ENCODE measurements around the gene WSCD1. TPM values are rescaled to one million over a fixed set of nuclear protein-coding genes. Genes with fewer than 3 reads are reported as not detected.

Gene WSCD1
- total and polyA plus RNA-seq, 2 donors (not counting 3 experiments of a cell fraction or from before 2014, with no cell fraction given): 21.5 to 49.4 TPM

DNA sequence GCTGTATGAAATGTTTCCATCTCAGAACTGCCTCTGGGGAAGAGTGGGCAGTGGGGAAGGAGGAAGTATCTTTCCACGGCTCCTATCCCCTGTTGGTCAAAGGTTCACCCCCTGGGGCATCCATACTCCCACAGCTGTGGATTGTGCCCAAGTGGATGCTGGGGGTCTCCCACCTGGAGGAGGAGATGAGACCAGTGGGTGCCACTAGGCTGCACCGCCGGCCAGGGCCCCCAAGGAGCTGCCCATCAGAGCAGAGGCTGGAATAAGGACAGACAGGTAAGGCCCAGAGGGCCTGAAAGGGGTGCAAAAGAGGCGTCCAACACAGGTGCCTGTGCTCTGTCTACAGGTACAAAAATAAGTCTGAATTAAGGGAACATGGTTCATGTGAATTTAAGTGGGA, 87.5 kb downstream of the WSCD1 start:
- H3K27ac ChIP-seq (ENCODE audit: insufficient read depth, low read depth, low read length): no peak overlapping the region
- DNase-seq (ENCODE audit: low read depth, low spot score): no peak
- TF ChIP-seq EZH2 (IDR thresholded peaks at IDR 0.05; ENCODE audit: borderline replicate concordance, low read depth, low read length, severe bottlenecking) (no peak), FOS (IDR thresholded peaks at IDR 0.05; ENCODE audit: borderline replicate concordance, insufficient read depth, low read length) (no peak), POLR2AphosphoS5 (IDR thresholded peaks at IDR 0.05; ENCODE audit: insufficient read depth, low read depth, low read length) (no peak), POLR2A (IDR thresholded peaks at IDR 0.05; ENCODE audit: low read depth, low read length) (no peak), GATA2 (IDR thresholded peaks at IDR 0.05; ENCODE audit: insufficient read depth, insufficient read length, low read depth, low read length) (no peak), MYC (IDR thresholded peaks at IDR 0.05; ENCODE audit: low read depth, low read length) (no peak), JUN (IDR thresholded peaks at IDR 0.05; ENCODE audit: borderline replicate concordance, insufficient read depth, insufficient read length, low read depth) (no peak)
- TF ChIP-seq, protein P1, sequence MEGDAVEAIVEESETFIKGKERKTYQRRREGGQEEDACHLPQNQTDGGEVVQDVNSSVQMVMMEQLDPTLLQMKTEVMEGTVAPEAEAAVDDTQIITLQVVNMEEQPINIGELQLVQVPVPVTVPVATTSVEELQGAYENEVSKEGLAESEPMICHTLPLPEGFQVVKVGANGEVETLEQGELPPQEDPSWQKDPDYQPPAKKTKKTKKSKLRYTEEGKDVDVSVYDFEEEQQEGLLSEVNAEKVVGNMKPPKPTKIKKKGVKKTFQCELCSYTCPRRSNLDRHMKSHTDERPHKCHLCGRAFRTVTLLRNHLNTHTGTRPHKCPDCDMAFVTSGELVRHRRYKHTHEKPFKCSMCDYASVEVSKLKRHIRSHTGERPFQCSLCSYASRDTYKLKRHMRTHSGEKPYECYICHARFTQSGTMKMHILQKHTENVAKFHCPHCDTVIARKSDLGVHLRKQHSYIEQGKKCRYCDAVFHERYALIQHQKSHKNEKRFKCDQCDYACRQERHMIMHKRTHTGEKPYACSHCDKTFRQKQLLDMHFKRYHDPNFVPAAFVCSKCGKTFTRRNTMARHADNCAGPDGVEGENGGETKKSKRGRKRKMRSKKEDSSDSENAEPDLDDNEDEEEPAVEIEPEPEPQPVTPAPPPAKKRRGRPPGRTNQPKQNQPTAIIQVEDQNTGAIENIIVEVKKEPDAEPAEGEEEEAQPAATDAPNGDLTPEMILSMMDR (IDR thresholded peaks at IDR 0.05; ENCODE audit: extremely low read depth in 1 of 2, insufficient read depth in 1 of 2, low read depth in 1 of 2, low read length in 2 of 2): no peak
- TF ChIP-seq, protein P2, sequence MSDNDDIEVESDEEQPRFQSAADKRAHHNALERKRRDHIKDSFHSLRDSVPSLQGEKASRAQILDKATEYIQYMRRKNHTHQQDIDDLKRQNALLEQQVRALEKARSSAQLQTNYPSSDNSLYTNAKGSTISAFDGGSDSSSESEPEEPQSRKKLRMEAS (IDR thresholded peaks at IDR 0.05; ENCODE audit: insufficient read depth, insufficient read length): no peak
- no peaks in the 10 kb centered on the region for H3K4me1 ChIP-seq (ENCODE audit: control insufficient read depth, extremely low read depth, insufficient read depth, low read length)
- ChIA-PET CTCF (interaction anchor here (1.5 kb wide), 1 partner anchor 28 kb away, joined by 4 read pairs; no protein-coding TSS in a partner anchor), POLR2A (no interaction called here)
- H4K20me1 ChIP-seq (replicated peaks; ENCODE audit: control insufficient read depth, extremely low read depth, insufficient read depth, low read length): no peaks in the 10 kb centered on the region
- no peaks in the 10 kb centered on the region for H3K9me3 ChIP-seq (replicated peaks; ENCODE audit: control insufficient read depth, insufficient read depth, low read length)
- H3K36me3 ChIP-seq (ENCODE audit: control insufficient read depth in 2 of 2, extremely low read depth in 1 of 2, insufficient read depth in 2 of 2, low read length in 2 of 2): no peaks in the 10 kb centered on the region
- dilution Hi-C loops (cut with MboI; ENCODE audit: extremely low pct_ligation_motif_present, low sequenced_read_pairs): no loop called here
- no peak overlapping the region for H3K4me2 ChIP-seq (ENCODE audit: insufficient read depth, low read length)
- no TSS peak for BruUV-seq (replicated peaks)
- intact Hi-C loops (cut with micrococcal nuclease): no loop called here
- no peak overlapping the region for H3K9ac ChIP-seq (replicated peaks; ENCODE audit: extremely low read depth, insufficient read depth, low read length)
- no peaks in the 10 kb centered on the region for H3K9me1 ChIP-seq (replicated peaks; ENCODE audit: control insufficient read depth, extremely low read depth, insufficient read depth, low read length)
- H3K4me3 ChIP-seq (replicated peaks in 1 of 3; ENCODE audit: insufficient read depth in 1 of 3, low read depth in 1 of 3, low read length in 3 of 3): no peak overlapping the region
- H2AFZ ChIP-seq (ENCODE audit: low read depth, low read length): no peak overlapping the region
- peaks cover 9 to 13% of the 10 kb centered on the region in 2 experiments for H3K27me3 ChIP-seq (ENCODE audit: control insufficient read depth in 2 of 2, insufficient read depth in 2 of 2, low read length in 2 of 2)
- FAIRE-seq: no peak
- H3K79me2 ChIP-seq (ENCODE audit: control insufficient read depth, insufficient read depth, low read length): no peaks in the 10 kb centered on the region

All from endothelial cell of umbilical vein (primary cell).